ENCODE data around the gene GPR39.

The GPR39 gene

DNA sequence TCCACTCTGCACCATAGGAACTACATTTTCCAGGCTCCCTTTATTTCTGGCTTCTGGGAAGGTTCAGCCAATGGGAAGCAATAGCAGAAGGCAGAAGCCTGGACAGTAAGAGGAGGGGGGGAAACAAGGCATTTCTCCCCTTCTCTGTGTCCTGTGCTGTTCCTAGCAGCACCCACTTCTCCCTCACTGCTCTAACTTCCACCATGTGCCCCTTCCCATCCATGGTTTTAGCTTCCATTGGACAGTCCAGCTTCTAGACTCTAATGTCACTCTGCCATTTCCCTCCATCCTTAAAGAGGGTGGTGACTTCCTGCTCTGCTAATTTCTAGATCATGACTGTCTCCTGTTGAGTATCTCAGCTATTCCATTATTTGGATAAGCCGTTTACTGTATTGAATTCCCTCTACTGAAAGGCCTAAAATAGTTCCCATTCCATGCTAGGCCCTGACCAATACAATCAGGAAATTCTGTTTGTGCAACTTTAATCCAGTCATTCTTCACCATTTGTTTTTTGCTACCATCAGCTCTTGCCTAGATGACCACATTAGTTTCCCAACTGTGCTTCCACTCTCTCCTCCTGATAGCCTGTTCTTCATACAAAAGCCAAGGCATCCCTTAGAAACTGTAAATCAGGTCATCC, 274.2 kb downstream of the GPR39 start:
- no peak overlapping the region for H3K27ac ChIP-seq (ENCODE audit: low read depth, low read length)
- no peaks in the 10 kb centered on the region for H3K9me2 ChIP-seq (replicated peaks; ENCODE audit: control insufficient read depth, low read length)
- H3K4me1 ChIP-seq (ENCODE audit: control insufficient read depth, low read length): no peaks in the 10 kb centered on the region
- H3F3A ChIP-seq (ENCODE audit: control insufficient read depth, insufficient read depth): no peaks in the 10 kb centered on the region
- H3K27me3 ChIP-seq (ENCODE audit: control insufficient read depth, low read length): no peaks in the 10 kb centered on the region
- no peaks in the 10 kb centered on the region for H4K20me1 ChIP-seq (ENCODE audit: control insufficient read depth, insufficient read depth, low read depth, low read length)
- no peaks in the 10 kb centered on the region for H3K9me3 ChIP-seq (ENCODE audit: control insufficient read depth, insufficient read depth, low read length)
- TF ChIP-seq EZH2phosphoT487 (IDR thresholded peaks at IDR 0.05; ENCODE audit: borderline replicate concordance, low read length): no peak
- TF ChIP-seq, protein P1, sequence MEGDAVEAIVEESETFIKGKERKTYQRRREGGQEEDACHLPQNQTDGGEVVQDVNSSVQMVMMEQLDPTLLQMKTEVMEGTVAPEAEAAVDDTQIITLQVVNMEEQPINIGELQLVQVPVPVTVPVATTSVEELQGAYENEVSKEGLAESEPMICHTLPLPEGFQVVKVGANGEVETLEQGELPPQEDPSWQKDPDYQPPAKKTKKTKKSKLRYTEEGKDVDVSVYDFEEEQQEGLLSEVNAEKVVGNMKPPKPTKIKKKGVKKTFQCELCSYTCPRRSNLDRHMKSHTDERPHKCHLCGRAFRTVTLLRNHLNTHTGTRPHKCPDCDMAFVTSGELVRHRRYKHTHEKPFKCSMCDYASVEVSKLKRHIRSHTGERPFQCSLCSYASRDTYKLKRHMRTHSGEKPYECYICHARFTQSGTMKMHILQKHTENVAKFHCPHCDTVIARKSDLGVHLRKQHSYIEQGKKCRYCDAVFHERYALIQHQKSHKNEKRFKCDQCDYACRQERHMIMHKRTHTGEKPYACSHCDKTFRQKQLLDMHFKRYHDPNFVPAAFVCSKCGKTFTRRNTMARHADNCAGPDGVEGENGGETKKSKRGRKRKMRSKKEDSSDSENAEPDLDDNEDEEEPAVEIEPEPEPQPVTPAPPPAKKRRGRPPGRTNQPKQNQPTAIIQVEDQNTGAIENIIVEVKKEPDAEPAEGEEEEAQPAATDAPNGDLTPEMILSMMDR (IDR thresholded peaks at IDR 0.05; ENCODE audit: low read depth, low read length, poor library complexity, severe bottlenecking): no peak
- H3K36me3 ChIP-seq (ENCODE audit: control insufficient read depth, low read length): no peaks in the 10 kb centered on the region
- H3K4me3 ChIP-seq (ENCODE audit: low read length): no peak overlapping the region
- H3K4me2 ChIP-seq (ENCODE audit: low read length): no peak overlapping the region
- H3K79me2 ChIP-seq (ENCODE audit: control insufficient read depth, low read length): no peaks in the 10 kb centered on the region

DNA sequence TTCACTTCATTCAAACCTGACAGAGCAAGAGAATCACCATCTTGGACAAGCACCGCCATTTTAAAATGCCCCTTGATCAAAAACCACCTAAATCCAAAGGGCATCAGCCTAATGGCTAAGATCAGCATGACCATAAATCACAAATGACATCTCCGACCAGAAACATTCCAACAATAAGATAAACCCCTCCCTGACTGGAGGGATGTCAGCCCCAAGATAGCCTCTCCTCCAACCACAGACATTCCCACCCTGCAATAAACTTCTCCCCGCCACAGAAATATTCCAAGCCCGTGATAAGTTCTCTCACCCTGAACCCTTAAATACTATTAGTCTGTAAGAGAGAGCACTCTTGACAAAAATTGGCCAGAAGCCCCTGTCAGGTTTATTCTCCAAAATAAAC, 275.0 kb downstream of the GPR39 start:
- Histone ChIP-seq H3K4me1 (ENCODE audit: control insufficient read depth, low read length) (no peaks in the 10 kb centered on the region), H3K4me3 (ENCODE audit: low read length) (no peak overlapping the region), H3K27ac (ENCODE audit: low read depth, low read length) (no peak overlapping the region), H3K4me2 (ENCODE audit: low read length) (no peak overlapping the region), H3K27me3 (ENCODE audit: control insufficient read depth, low read length) (no peaks in the 10 kb centered on the region), H3K9me3 (ENCODE audit: control insufficient read depth, insufficient read depth, low read length) (no peaks in the 10 kb centered on the region), H3K9me2 (replicated peaks; ENCODE audit: control insufficient read depth, low read length) (no peaks in the 10 kb centered on the region), H3K79me2 (ENCODE audit: control insufficient read depth, low read length) (no peaks in the 10 kb centered on the region), H3F3A (ENCODE audit: control insufficient read depth, insufficient read depth) (no peaks in the 10 kb centered on the region), H4K20me1 (ENCODE audit: control insufficient read depth, insufficient read depth, low read depth, low read length) (no peaks in the 10 kb centered on the region), H3K36me3 (ENCODE audit: control insufficient read depth, low read length) (no peaks in the 10 kb centered on the region)
- no peak for TF ChIP-seq EZH2phosphoT487 (IDR thresholded peaks at IDR 0.05; ENCODE audit: borderline replicate concordance, low read length)
- TF ChIP-seq, protein P1 (IDR thresholded peaks at IDR 0.05; ENCODE audit: low read depth, low read length, poor library complexity, severe bottlenecking): no peak

DNA sequence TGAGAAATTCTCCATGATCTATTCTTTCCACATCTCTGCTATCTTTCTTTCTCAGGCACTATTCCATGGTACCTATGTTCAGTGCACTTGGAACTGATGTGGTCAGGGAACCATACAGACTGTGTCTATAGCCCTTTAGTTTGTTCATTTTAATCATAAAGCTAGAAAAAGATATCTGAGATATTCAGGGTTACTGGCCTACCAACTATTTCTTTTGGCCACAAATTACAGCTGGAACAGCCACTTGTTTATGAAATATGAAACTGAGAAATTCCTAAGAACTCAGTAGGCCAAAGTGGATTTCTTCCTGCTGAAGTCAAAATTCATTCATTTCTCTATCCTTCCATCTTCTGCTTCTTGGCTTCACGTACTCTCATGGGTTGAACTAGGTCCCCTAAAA, 276.2 kb downstream of the GPR39 start:
- Histone ChIP-seq H3K9me2 (replicated peaks; ENCODE audit: control insufficient read depth, low read length) (no peaks in the 10 kb centered on the region), H3K36me3 (ENCODE audit: control insufficient read depth, low read length) (no peaks in the 10 kb centered on the region), H4K20me1 (ENCODE audit: control insufficient read depth, insufficient read depth, low read depth, low read length) (no peaks in the 10 kb centered on the region), H3K27ac (ENCODE audit: low read depth, low read length) (no peak overlapping the region), H3K4me1 (ENCODE audit: control insufficient read depth, low read length) (no peaks in the 10 kb centered on the region), H3F3A (ENCODE audit: control insufficient read depth, insufficient read depth) (no peaks in the 10 kb centered on the region), H3K4me2 (ENCODE audit: low read length) (no peak overlapping the region), H3K4me3 (ENCODE audit: low read length) (no peak overlapping the region), H3K79me2 (ENCODE audit: control insufficient read depth, low read length) (no peaks in the 10 kb centered on the region), H3K9me3 (ENCODE audit: control insufficient read depth, insufficient read depth, low read length) (no peaks in the 10 kb centered on the region), H3K27me3 (ENCODE audit: control insufficient read depth, low read length) (no peaks in the 10 kb centered on the region)
- TF ChIP-seq EZH2phosphoT487 (IDR thresholded peaks at IDR 0.05; ENCODE audit: borderline replicate concordance, low read length): no peak
- TF ChIP-seq, protein P1 (IDR thresholded peaks at IDR 0.05; ENCODE audit: low read depth, low read length, poor library complexity, severe bottlenecking): no peak
